ENCODE results near the gene FAM3B. TPM values are rescaled to one million over a fixed set of nuclear protein-coding genes. Genes with fewer than 3 reads are reported as not detected.

Gene FAM3B, protein sequence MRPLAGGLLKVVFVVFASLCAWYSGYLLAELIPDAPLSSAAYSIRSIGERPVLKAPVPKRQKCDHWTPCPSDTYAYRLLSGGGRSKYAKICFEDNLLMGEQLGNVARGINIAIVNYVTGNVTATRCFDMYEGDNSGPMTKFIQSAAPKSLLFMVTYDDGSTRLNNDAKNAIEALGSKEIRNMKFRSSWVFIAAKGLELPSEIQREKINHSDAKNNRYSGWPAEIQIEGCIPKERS
- total RNA-seq: 0.38 TPM

DNA sequence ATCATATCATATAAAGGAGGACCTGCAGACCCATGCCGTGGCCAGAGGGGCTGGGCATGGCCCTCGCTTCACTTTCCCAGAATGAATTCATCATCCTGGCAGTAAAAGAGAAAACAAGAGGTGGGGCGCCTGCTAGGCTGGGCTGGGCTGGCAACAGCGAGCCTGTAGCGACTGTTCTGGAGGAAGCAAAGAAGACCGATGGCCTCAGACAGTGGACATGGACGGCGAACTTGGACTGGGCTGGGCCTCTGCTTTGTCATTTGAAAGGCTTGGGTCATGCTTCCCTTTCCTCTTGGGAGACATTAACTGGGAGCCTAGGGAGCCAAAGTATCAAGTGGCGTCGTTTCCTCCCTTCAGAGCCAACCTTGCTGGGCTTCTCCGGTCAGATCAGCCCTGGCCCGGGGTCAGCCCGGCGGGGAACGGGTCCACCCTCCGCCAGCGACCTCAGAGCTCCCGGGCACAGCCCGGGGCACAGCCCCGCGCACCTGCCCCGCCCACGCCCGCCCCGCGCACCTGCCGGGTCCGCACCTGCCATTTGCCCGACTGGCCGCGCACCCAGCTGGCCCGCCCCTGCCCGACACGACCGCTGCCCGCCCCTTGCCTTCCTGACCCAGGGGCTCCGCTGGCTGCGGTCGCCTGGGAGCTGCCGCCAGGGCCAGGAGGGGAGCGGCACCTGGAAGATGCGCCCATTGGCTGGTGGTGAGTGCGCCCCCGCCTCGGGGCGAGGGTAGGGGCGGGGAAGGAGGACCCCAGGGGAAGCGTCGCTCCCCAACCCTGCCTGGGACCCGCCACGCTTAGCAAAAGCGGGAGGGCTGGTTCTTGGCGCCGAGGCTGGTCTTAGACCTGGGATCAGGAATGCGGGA is at the start of gene FAM3B:
Gene FAM3B, plus strand, starts transcription at position 602 of the 863 bp plus-strand sequence. Its CDS starts 79 bp downstream, at position 681.

DNA sequence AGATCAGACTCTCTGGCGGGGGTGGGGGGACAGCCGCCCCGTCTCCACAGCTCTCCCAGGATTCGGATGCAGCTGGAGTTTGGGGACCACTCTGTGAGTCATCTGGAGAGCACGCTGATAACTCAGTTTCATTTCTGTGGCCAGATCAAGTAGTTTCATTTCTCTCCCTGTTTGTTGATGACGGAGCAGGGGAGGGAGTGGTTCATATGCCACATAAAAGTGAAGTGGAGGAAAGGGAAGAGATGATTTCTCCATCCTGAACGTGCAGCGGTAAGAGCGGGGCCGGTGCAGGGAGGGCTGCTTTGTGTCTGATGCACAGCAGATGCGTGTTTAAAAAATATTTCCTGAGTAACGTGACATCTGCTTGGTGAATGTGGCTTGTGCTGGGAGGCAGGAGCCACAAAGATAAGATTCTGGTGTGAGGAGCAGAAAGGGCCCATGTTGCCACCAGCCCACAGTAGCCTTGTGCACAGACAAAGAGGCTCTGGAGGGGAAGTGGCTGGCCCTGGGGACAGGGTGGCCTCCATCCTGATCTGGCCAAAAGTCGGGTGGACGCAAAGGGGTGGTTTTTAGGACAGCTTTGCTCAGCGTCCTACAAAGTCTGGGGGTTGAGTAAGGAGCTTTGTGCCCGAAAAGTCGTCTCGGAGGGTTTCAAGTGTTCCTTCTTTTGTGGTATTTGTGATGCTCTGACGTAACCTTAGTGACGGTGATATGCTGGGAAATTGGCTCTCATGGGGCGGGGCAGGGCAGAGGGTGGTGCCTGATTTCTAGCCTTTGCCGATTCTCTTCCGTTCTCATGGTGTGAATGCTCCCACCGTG is 45.4 kb downstream of the FAM3B start, which contains the start of gene MX2:
Gene MX2, plus strand, starts transcription at position 242 of the 819 bp plus-strand sequence. CDS start 14,880 bp downstream, outside the sequence.

Other genes starting within 250 kb of the FAM3B start
- 60.8 TPM for gene BACE2, start 148.6 kb upstream of the FAM3B start, total RNA-seq
- 1.9 TPM for gene MX2, start 45.2 kb downstream of the FAM3B start, total RNA-seq
- 8.1 TPM for gene MX1, start 109.4 kb downstream of the FAM3B start, total RNA-seq
- 1.9 TPM for gene TMPRSS2, start 191.4 kb downstream of the FAM3B start, total RNA-seq